Choroid plexus epithelial cell (primary cell): ENCODE measurements around the gene FRMD3.

Experiments
- DNase-seq: peaks from one replicate; pipeline ENCODE4 v3.0.0-alpha.2; 2010; ENCODE audit warnings: low read depth
- H3K4me3 ChIP-seq: 2 replicates; pipeline ENCODE4 v1.5.1; 2011; ENCODE audit warnings: low read depth, mild to moderate bottlenecking, control low read depth, low read length, moderate library complexity
- CTCF ChIP-seq: conservative IDR thresholded peaks from 2 replicates; pipeline ENCODE4 v1.5.1; 2011; ENCODE audit warnings: low read depth, mild to moderate bottlenecking, control low read depth, inconsistent platforms, low read length, moderate library complexity

The FRMD3 gene

GRCh38 chr9:83218411-83219090 is 319.6 kb downstream of the FRMD3 start:
- no peak for DNase-seq
- no peak for TF ChIP-seq CTCF
- H3K4me3 ChIP-seq = no peak overlapping the region

- peak; percentile 19 for DNase-seq
- TF ChIP-seq CTCF = no peak
Measured at GRCh38 chr9:83209188-83209731, 328.9 kb downstream of the FRMD3 start.

GRCh38 chr9:83208065-83208850 is 329.9 kb downstream of the FRMD3 start:
- no peak overlapping the region for H3K4me3 ChIP-seq
- no peak for DNase-seq
- no peak for TF ChIP-seq CTCF

More at GRCh38 chr9:83209188-83209731, 328.9 kb downstream of the FRMD3 start:
- no peak overlapping the region for H3K4me3 ChIP-seq

GRCh38 chr9:83204047-83204446 is 334.2 kb downstream of the FRMD3 start:
- DNase-seq = no peak
- no peak overlapping the region for H3K4me3 ChIP-seq
- TF ChIP-seq CTCF = peak; percentile 34

DNA sequence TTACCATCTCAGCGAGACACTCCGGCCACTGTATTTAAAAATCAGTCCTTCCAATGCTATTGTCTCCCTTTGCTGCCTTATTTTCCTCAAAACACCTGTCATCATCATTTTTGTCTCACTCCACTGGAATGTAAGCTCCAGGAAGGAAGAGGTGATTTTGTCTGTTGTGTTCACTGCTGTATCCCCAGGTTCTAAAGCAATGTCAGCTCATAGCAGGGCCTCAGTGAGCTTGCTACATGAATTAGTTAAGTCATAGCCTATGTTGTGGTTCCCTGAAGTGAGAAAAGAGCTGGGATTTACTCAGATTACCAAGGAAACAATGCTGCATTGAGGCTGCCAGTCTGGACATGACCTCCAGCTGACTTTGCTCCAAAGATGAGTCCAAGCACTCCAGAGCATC is 337.7 kb downstream of the FRMD3 start:
- no peak for DNase-seq
- no peak for TF ChIP-seq CTCF
- no peak overlapping the region for H3K4me3 ChIP-seq

DNA sequence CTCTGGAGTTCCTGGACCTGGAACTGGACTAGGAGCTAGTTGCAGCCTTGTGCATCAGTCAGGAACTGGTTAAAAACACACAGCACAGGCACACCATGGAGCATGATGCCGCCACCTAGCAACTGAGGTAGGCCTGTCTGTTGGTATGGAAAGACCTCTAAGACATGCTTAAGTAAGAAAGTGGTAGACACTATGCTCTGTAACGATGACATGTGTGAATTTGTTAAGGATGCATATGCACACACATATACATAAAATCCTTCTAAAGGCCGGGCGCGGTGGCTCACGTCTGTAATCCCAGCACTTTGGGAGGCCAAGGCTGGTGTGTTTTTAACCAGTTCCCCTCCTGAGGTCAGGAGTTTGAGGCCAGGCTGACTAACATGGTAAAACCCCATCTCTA is 338.4 kb downstream of the FRMD3 start:
- no peak for TF ChIP-seq CTCF
- H3K4me3 ChIP-seq = no peak overlapping the region
- no peak for DNase-seq

DNA sequence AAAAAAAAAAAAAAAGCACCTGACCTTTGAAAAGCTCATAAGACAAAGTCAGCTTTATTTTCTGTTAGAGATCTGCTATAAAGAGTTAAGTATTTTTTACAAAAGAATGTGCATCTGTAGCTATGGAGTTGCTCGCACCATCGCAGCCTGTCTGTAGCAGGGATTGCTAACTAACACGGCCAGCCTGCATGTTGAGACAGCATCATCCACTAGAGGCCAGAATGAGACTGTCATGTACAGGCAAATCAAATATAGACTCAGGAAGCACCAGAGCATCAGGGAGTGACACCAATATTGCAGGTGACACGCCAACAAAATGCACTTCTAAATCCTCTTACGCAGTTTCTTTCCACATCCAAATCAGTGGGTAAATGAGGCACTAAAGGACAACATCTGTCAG is 339.0 kb downstream of the FRMD3 start:
- TF ChIP-seq CTCF = peak; percentile 87
- no peak overlapping the region for H3K4me3 ChIP-seq
- peak; percentile 84 for DNase-seq
